Stimulated activated CD4-positive, alpha-beta T cell treated with anti-CD3 and anti-CD28 coated beads, TNF-alpha, amount 100 ng/mL, for 4 hours (primary cell): ENCODE data around the gene POLG2.
"Not testable (repeated sequence)": the region's sequence is repeated elsewhere in the genome, so short reads cannot be mapped to it uniquely, and the experiment has no call there.

Experiments
- DNase-seq, 3 experiments: peaks; one replicate each; pipeline ENCODE4 v3.0.0-alpha.2; 2020; ENCODE audit warnings: low read depth in 3 of 3

The POLG2 gene

GRCh38 chr17:64441772-64442540 lies 54.9 kb downstream of the POLG2 start:
- no peak for DNase-seq

DNA sequence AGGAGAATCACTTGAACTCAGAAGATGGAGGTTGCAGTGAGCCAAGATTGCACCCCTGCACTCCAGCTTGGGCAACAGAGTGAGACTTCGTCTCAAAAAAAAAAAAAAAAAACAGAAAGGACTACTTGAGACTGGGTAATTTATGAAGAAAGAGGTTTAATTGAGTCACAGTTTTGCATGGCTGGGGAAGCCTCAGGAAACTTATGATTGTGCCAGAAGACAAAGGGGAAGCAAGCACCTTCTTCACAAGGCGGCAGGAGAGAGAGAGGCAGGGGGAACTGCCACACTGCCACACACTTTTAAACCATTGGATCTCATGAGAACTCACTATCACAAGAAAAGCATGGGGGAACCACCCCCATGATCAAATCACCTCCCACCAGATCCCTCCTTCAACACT lies 56.9 kb downstream of the POLG2 start:
- no peak for DNase-seq

- not testable (repeated sequence) for DNase-seq
These were observed 57.3 kb downstream of the POLG2 start for GRCh38 chr17:64439521-64439920.

GRCh38 chr17:64437944-64438525 lies 58.8 kb downstream of the POLG2 start:
- DNase-seq, result no peak

DNA sequence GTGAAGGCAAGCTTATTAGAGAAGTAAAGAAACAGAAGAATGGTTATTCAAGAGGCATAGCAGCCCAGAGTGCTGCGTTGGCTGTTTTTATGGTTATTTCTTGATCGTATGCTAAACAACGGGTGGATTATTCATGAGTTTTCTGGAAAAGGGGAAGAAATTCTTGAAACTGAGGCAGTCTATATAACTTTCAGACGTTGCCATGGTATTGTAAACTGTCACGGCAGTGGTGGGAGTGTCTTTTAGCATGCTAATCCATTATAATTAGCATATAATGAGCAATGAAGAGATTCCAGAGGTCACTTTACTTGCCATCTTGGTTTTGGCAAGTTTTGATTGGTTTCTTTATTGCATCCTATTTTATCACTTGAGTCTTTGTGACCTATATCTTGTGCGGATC lies 65.3 kb downstream of the POLG2 start:
- DNase-seq, result no peak

DNA sequence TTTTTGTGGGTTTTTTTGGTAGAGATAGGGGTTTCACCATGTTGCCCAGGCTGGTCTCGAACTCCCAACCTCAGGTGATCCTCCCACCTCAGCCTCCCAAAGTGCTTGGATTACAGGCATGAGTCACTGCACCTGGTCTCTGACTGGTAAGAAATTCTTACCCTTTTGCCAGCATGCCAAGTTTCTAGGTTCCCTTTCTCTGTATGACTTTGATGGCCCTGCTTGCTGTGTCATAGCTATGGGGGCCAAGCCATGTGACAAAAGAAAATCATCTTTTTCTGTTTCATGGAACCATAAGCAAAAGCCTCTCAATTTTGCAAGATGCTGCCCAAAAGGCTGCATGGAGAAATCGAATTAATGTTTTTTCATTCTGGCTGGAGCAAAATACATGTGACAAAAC lies 66.8 kb downstream of the POLG2 start:
- not testable (repeated sequence) for DNase-seq

GRCh38 chr17:64428406-64428805 lies 68.4 kb downstream of the POLG2 start:
- DNase-seq, result no peak
